GM12801 (cell line): Measurements from ENCODE around the gene BCL11A.

Source experiments
- CTCF ChIP-seq: IDR thresholded peaks from one replicate; pipeline ENCODE4 v1.5.1; 2011; ENCODE audit warnings: control low read depth; ENCODE audit not compliant: insufficient read length; ENCODE audit errors: extremely low read depth

Gene BCL11A

GRCh38 chr2:60473546-60473945 is 79.9 kb downstream of the BCL11A start:
- TF ChIP-seq CTCF, result no peak

GRCh38 chr2:60472663-60473289 is 80.7 kb downstream of the BCL11A start:
- TF ChIP-seq CTCF, result no peak

GRCh38 chr2:60472041-60472440 is 81.4 kb downstream of the BCL11A start:
- no peak for TF ChIP-seq CTCF

- no peak for TF ChIP-seq CTCF
Measured at GRCh38 chr2:60470340-60470739, 83.1 kb downstream of the BCL11A start.

- TF ChIP-seq CTCF, result no peak
Measured at GRCh38 chr2:60469536-60470317, 83.7 kb downstream of the BCL11A start.

- TF ChIP-seq CTCF, result no peak
Measured at GRCh38 chr2:60468382-60469085, 84.9 kb downstream of the BCL11A start.

GRCh38 chr2:60466161-60466702 is 87.2 kb downstream of the BCL11A start:
- no peak for TF ChIP-seq CTCF
